ENCODE data around the gene FSHR.

Gene FSHR

DNA sequence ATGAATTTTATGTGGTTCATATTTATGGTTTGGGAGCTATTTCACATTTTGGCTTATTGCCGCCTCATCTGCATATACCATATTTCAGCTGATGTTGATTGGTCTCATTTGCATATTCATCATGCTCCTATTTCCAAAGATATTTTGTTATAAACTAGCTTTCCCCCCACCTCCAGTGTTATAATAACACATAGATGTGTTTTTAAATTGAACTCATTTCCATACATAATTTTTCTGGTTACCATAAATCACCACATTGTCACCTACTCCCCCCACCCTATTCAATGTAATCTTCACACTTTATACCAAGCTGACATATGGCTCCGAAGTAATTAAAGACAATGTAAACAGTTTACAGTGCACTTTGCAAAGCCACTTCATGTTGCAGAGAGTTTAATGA lies 101.2 kb downstream of the FSHR start:
- no peak for TF ChIP-seq CTCF (IDR thresholded peaks at IDR 0.05; ENCODE audit: borderline replicate concordance, insufficient read depth, low read depth, low read length)
- H3K4me3 ChIP-seq (ENCODE audit: low read depth, low read length), result no peak overlapping the region

- H3K4me3 ChIP-seq (ENCODE audit: low read depth, low read length), result no peak overlapping the region
- no peak for TF ChIP-seq CTCF (IDR thresholded peaks at IDR 0.05; ENCODE audit: borderline replicate concordance, insufficient read depth, low read depth, low read length)
Observed at GRCh38 chr2:49050265-49050664, 104.0 kb downstream of the FSHR start.

GRCh38 chr2:49049161-49049560 lies 105.2 kb downstream of the FSHR start:
- H3K4me3 ChIP-seq (ENCODE audit: low read depth, low read length), result no peak overlapping the region
- TF ChIP-seq CTCF (IDR thresholded peaks at IDR 0.05; ENCODE audit: borderline replicate concordance, insufficient read depth, low read depth, low read length), result no peak

- no peak for TF ChIP-seq CTCF (IDR thresholded peaks at IDR 0.05; ENCODE audit: borderline replicate concordance, insufficient read depth, low read depth, low read length)
- no peak overlapping the region for H3K4me3 ChIP-seq (ENCODE audit: low read depth, low read length)
Observed at GRCh38 chr2:49045083-49045482, 109.2 kb downstream of the FSHR start.

- H3K4me3 ChIP-seq (ENCODE audit: low read depth, low read length), result no peak overlapping the region
- peak; percentile 11; the same call in 1 of the 2 replicates for TF ChIP-seq CTCF (IDR thresholded peaks at IDR 0.05; ENCODE audit: borderline replicate concordance, insufficient read depth, low read depth, low read length)
Observed at GRCh38 chr2:49044350-49045079, 109.8 kb downstream of the FSHR start.

GRCh38 chr2:49043405-49043982 lies 110.8 kb downstream of the FSHR start:
- no peak overlapping the region for H3K4me3 ChIP-seq (ENCODE audit: low read depth, low read length)
- TF ChIP-seq CTCF (IDR thresholded peaks at IDR 0.05; ENCODE audit: borderline replicate concordance, insufficient read depth, low read depth, low read length), result no peak

GRCh38 chr2:49042488-49042887 lies 111.8 kb downstream of the FSHR start:
- no peak overlapping the region for H3K4me3 ChIP-seq (ENCODE audit: low read depth, low read length)
- no peak for TF ChIP-seq CTCF (IDR thresholded peaks at IDR 0.05; ENCODE audit: borderline replicate concordance, insufficient read depth, low read depth, low read length)

Measured in GM12875 (cell line).